ENCODE results near the gene MAPT. TPM values are rescaled to one million over a fixed set of nuclear protein-coding genes. Genes with fewer than 3 reads are reported as not detected.

Gene MAPT
- total RNA-seq, 3 donors from 2014 or later (not counting 1 experiment from before 2014, with no cell fraction given): 0.14 to 1.3 (median 0.58) TPM

DNA sequence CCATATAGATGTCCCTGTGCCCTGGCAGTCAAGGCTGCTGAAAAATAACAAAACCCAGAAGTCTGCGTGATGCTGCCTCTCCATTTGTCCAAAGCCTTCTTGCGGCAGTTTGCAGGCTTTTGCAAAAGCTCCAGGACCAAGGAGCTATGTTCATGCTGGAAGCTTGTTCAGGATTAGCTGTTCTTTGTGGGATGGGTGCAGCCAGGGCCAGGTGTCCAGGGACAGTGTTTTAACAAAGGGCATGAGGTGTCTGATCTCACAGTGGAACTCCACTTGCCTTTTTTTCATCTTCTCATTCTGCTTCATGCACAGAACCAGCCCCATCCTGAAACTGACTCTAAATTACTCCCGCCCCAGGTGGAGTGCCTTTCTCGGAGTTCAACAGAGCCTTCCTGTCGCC lies 73.0 kb downstream of the MAPT start:
- no peak overlapping the region for H3K4me3 Mint-ChIP-seq
- H3K27ac Mint-ChIP-seq: no peak overlapping the region
- H3K9me3 Mint-ChIP-seq: peaks cover 3 to 4% of the 10 kb centered on the region in 2 donors
- TF ChIP-seq, protein P1, sequence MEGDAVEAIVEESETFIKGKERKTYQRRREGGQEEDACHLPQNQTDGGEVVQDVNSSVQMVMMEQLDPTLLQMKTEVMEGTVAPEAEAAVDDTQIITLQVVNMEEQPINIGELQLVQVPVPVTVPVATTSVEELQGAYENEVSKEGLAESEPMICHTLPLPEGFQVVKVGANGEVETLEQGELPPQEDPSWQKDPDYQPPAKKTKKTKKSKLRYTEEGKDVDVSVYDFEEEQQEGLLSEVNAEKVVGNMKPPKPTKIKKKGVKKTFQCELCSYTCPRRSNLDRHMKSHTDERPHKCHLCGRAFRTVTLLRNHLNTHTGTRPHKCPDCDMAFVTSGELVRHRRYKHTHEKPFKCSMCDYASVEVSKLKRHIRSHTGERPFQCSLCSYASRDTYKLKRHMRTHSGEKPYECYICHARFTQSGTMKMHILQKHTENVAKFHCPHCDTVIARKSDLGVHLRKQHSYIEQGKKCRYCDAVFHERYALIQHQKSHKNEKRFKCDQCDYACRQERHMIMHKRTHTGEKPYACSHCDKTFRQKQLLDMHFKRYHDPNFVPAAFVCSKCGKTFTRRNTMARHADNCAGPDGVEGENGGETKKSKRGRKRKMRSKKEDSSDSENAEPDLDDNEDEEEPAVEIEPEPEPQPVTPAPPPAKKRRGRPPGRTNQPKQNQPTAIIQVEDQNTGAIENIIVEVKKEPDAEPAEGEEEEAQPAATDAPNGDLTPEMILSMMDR (IDR thresholded peaks at IDR 0.05): no peak
- Histone ChIP-seq H3K9me3 (ENCODE audit: control insufficient read depth, insufficient read depth, low read length) (no peaks in the 10 kb centered on the region), H3K4me3 (ENCODE audit: low read length) (no peak overlapping the region), H3K27me3 (ENCODE audit: control insufficient read depth, insufficient read depth, low read length) (no peaks in the 10 kb centered on the region), H3K4me1 (ENCODE audit: control insufficient read depth, insufficient read depth, low read length) (no peaks in the 10 kb centered on the region), H3K27ac (ENCODE audit: low read length) (no peak overlapping the region), H3K36me3 (ENCODE audit: control insufficient read depth, insufficient read depth, low read length) (no peaks in the 10 kb centered on the region)
- DNase-seq (no peak), ATAC-seq (no peak)
- H3K4me1 Mint-ChIP-seq: peaks cover 0 to 7% of the 10 kb centered on the region in 2 donors
- H3K36me3 Mint-ChIP-seq: no peaks in the 10 kb centered on the region
- 94% methylated on average over 5 of the region's 5 CpGs for WGBS (ENCODE audit: insufficient coverage)
- H3K27me3 Mint-ChIP-seq (ENCODE audit: low read depth in 2 of 2): peaks cover 6 to 19% of the 10 kb centered on the region in 2 donors
- intact Hi-C loops (cut with micrococcal nuclease): no loop called here

DNA sequence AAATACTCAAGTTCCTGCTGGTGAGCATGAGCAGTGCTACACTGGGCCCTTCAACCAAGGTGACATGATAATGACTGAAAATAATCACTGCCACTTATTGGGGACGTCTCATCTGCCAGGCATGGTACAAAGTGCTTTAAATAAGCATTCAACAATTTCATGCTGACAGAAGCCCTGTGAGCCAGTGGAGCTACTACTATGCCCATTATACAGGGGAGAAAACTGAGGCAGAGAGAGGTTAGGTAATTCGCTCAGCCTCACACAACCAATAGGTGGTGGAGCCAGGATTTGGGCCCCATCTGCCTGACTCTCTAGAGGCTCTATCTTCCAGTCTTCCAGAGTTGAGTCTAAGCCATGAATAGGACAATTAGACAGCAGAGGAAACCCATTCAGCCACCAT lies 74.4 kb downstream of the MAPT start:
- no peaks in the 10 kb centered on the region for H3K4me1 ChIP-seq (ENCODE audit: control insufficient read depth, insufficient read depth, low read length)
- Mint-ChIP-seq H3K4me1 (peaks cover 0 to 7% of the 10 kb centered on the region in 2 donors), H3K4me3 (no peak overlapping the region), H3K9me3 (peaks cover 3 to 4% of the 10 kb centered on the region in 2 donors), H3K36me3 (no peaks in the 10 kb centered on the region), H3K27ac (no peak overlapping the region), H3K27me3 (ENCODE audit: low read depth in 2 of 2) (peaks cover 6 to 17% of the 10 kb centered on the region in 2 donors)
- H3K27ac ChIP-seq (ENCODE audit: low read length): no peak overlapping the region
- no peak for ATAC-seq
- DNase-seq: no peak
- H3K27me3 ChIP-seq (ENCODE audit: control insufficient read depth, insufficient read depth, low read length): no peaks in the 10 kb centered on the region
- TF ChIP-seq, protein P1 (IDR thresholded peaks at IDR 0.05): no peak
- intact Hi-C loops (cut with micrococcal nuclease): no loop called here
- no peak overlapping the region for H3K4me3 ChIP-seq (ENCODE audit: low read length)
- no peaks in the 10 kb centered on the region for H3K9me3 ChIP-seq (ENCODE audit: control insufficient read depth, insufficient read depth, low read length)
- H3K36me3 ChIP-seq (ENCODE audit: control insufficient read depth, insufficient read depth, low read length): no peaks in the 10 kb centered on the region
- 92% methylated on average over 2 of the region's 2 CpGs for WGBS (ENCODE audit: insufficient coverage)

DNA sequence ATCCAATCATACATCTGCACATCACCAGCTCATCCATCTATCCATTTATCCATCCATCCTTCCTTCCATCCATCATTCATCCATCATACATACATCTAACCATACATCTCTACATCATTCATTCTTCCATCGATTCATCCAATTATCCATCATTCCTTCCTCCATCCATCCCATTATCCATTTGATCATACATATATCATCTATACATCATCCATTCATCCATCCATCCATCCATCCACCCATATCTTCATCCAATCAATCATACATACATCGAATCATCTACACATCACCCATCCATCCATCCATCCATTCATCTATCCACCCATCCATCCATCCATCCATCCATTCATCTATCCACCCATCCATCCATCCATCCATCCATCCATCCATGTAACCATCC lies 75.4 kb downstream of the MAPT start:
- Mint-ChIP-seq H3K9me3 (peaks cover 3 to 4% of the 10 kb centered on the region in 2 donors), H3K4me3 (no peak overlapping the region), H3K27me3 (ENCODE audit: low read depth in 2 of 2) (peaks cover 6 to 17% of the 10 kb centered on the region in 2 donors), H3K36me3 (no peaks in the 10 kb centered on the region), H3K4me1 (peaks cover 0 to 7% of the 10 kb centered on the region in 2 donors), H3K27ac (no peak overlapping the region)
- no peaks in the 10 kb centered on the region for H3K27me3 ChIP-seq (ENCODE audit: control insufficient read depth, insufficient read depth, low read length)
- no peak overlapping the region for H3K27ac ChIP-seq (ENCODE audit: low read length)
- H3K4me3 ChIP-seq (ENCODE audit: low read length): no peak overlapping the region
- no peaks in the 10 kb centered on the region for H3K9me3 ChIP-seq (ENCODE audit: control insufficient read depth, insufficient read depth, low read length)
- 91% methylated on average over 2 of the region's 2 CpGs for WGBS (ENCODE audit: insufficient coverage)
- ATAC-seq (no peak), DNase-seq (no peak)
- no peaks in the 10 kb centered on the region for H3K4me1 ChIP-seq (ENCODE audit: control insufficient read depth, insufficient read depth, low read length)
- TF ChIP-seq, protein P1 (IDR thresholded peaks at IDR 0.05): no peak
- no peaks in the 10 kb centered on the region for H3K36me3 ChIP-seq (ENCODE audit: control insufficient read depth, insufficient read depth, low read length)
- intact Hi-C loops (cut with micrococcal nuclease): no loop called here

DNA sequence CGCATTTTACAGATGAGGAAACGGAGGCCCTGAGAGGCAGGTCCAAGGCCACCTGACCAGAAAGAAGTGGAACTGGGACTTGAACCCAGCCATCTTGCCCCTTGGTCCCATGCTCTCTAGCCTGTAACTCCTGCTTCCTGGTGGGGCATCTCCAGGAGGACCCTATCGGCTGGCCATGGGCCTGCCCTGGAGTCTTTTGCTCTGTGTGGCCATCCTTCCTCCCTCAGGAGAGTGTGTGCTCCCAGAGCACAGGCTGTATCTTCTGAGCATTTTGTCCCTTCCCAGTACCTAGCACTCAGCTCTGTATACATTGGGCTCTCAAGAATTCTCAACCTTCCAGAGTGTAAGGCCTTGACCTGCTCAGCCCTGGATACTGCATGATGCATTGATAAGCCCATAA lies 76.3 kb downstream of the MAPT start:
- no peak overlapping the region for H3K27ac ChIP-seq (ENCODE audit: low read length)
- H3K9me3 ChIP-seq (ENCODE audit: control insufficient read depth, insufficient read depth, low read length): no peaks in the 10 kb centered on the region
- no peak overlapping the region for H3K27ac Mint-ChIP-seq
- no peaks in the 10 kb centered on the region for H3K4me1 ChIP-seq (ENCODE audit: control insufficient read depth, insufficient read depth, low read length)
- H3K27me3 Mint-ChIP-seq (ENCODE audit: low read depth in 2 of 2): peaks cover 5 to 17% of the 10 kb centered on the region in 2 donors
- no peak overlapping the region for H3K4me3 ChIP-seq (ENCODE audit: low read length)
- intact Hi-C loops (cut with micrococcal nuclease): no loop called here
- no peak for DNase-seq
- ATAC-seq: no peak
- TF ChIP-seq, protein P1 (IDR thresholded peaks at IDR 0.05): no peak
- peaks cover 3 to 4% of the 10 kb centered on the region in 2 donors for H3K9me3 Mint-ChIP-seq
- no peak overlapping the region for H3K4me3 Mint-ChIP-seq
- WGBS (ENCODE audit: insufficient coverage): 95% methylated on average over 3 of the region's 3 CpGs
- H3K36me3 ChIP-seq (ENCODE audit: control insufficient read depth, insufficient read depth, low read length): no peaks in the 10 kb centered on the region
- H3K36me3 Mint-ChIP-seq: no peaks in the 10 kb centered on the region
- H3K27me3 ChIP-seq (ENCODE audit: control insufficient read depth, insufficient read depth, low read length): no peaks in the 10 kb centered on the region
- peaks cover 0 to 7% of the 10 kb centered on the region in 2 donors for H3K4me1 Mint-ChIP-seq

Data from natural killer cell (primary cell).